Caco-2 (cell line): ENCODE results near the gene MAN1A1. TPM values are rescaled to one million over a fixed set of nuclear protein-coding genes. Genes with fewer than 3 reads are reported as not detected.

ENCODE experiments used
- BruUV-seq: library from RNA; stranded (reverse); fragments of 400-500 nt; replicated peaks from 2 replicates; lab custom pipeline; 2021; lab: Mats Ljungman, UMichigan
- CTCF ChIA-PET: fragments of 300-600 bp; sonication (Branson Sonifier 250); formaldehyde crosslinking; loops from one replicate; lab custom pipeline; 2022; ENCODE audit warnings: antibody characterized with exemption; lab: Charles Lee
- POLR2A ChIA-PET: fragments of 300-600 bp; sonication (Branson Sonifier 250); formaldehyde crosslinking; loops from one replicate; lab custom pipeline; 2022; ENCODE audit warnings: antibody characterized with exemption; lab: Charles Lee
- DNase-seq, 2 experiments: peaks; one replicate each; pipeline versions ENCODE4 v3.0.0 to v3.0.0-alpha.2; 2020 to 2022
- H3K27me3 ChIP-seq: replicated peaks from 2 replicates; pipeline ENCODE4 v1.6.0; 2011; ENCODE audit warnings: low read length; ENCODE audit not compliant: control insufficient read depth, insufficient read depth
- H3K36me3 ChIP-seq: 2 replicates; pipeline ENCODE4 v1.5.1; 2011; ENCODE audit warnings: low read length; ENCODE audit not compliant: control insufficient read depth, insufficient read depth
- H3K4me1 ChIP-seq: fragments of 250-450 bp; sonication (Bioruptor Pico); 2 replicates; pipeline ENCODE4 v1.5.1; 2020; ENCODE audit warnings: mild to moderate bottlenecking
- H3K4me3 ChIP-seq: 2 replicates; pipeline ENCODE4 v1.5.1; 2011; ENCODE audit warnings: low read depth, mild to moderate bottlenecking, control low read depth, low read length
- H3K9me3 ChIP-seq: fragments of 250-450 bp; sonication (Bioruptor Pico); 2 replicates; pipeline ENCODE4 v1.5.1; 2020; ENCODE audit warnings: mild to moderate bottlenecking, moderate library complexity
- H3K27ac Mint-ChIP-seq: one replicate; pipeline ENCODE4 v1.8.0; 2022; ENCODE audit warnings: mixed read lengths; ENCODE audit not compliant: unreplicated experiment
- H3K27me3 Mint-ChIP-seq: one replicate; pipeline ENCODE4 v1.8.0; 2022; ENCODE audit warnings: mixed read lengths; ENCODE audit not compliant: insufficient read depth, unreplicated experiment
- H3K36me3 Mint-ChIP-seq: one replicate; pipeline ENCODE4 v1.8.0; 2022; ENCODE audit warnings: mild to moderate bottlenecking, mixed read lengths; ENCODE audit not compliant: insufficient read depth, unreplicated experiment
- H3K4me1 Mint-ChIP-seq: one replicate; pipeline ENCODE4 v1.8.0; 2022; ENCODE audit warnings: low read depth, mixed read lengths; ENCODE audit not compliant: unreplicated experiment
- H3K4me3 Mint-ChIP-seq: one replicate; pipeline ENCODE4 v1.8.0; 2022; ENCODE audit warnings: mild to moderate bottlenecking, moderate library complexity, mixed read lengths; ENCODE audit not compliant: unreplicated experiment
- H3K9me3 Mint-ChIP-seq: one replicate; pipeline ENCODE4 v1.8.0; 2022; ENCODE audit warnings: mixed read lengths; ENCODE audit not compliant: unreplicated experiment
- CTCF ChIP-seq, 2 experiments: fragments of 200-600 bp in 1 of 2; IDR thresholded peaks; 1 replicate in 1 of 2; 2 replicates in 1 of 2; pipeline versions ENCODE4 v1.5.1 to v1.8.0; 2011 to 2022; ENCODE audit warnings: antibody characterized with exemption in 1 of 2, control low read depth in 1 of 2, inconsistent platforms in 1 of 2, low read depth in 1 of 2, low read length in 1 of 2, mild to moderate bottlenecking in 1 of 2, moderate library complexity in 1 of 2; ENCODE audit not compliant: insufficient read depth in 1 of 2, severe bottlenecking in 1 of 2, unreplicated experiment in 1 of 2
- intact Hi-C: fragments of 100-400 bp; cut with micrococcal nuclease; formaldehyde crosslinking; loops from one replicate; pipeline ENCODE4 v1.10.0; 2022; ENCODE audit not compliant: unreplicated experiment
- total RNA-seq: library from RNA; stranded (reverse); gene quantifications from 2 replicates; pipeline ENCODE4 v1.2.3, GENCODE V29; 2022

The MAN1A1 gene
- total RNA-seq, 1 experiment from 2014 or later: 28.7 TPM

- Mint-ChIP-seq H3K27me3 (no peaks in the 10 kb centered on the region), H3K4me1 (peaks cover 21% of the 10 kb centered on the region), H3K36me3 (no peaks in the 10 kb centered on the region), H3K4me3 (no peak overlapping the region), H3K9me3 (no peaks in the 10 kb centered on the region), H3K27ac (no peak overlapping the region)
- no peaks in the 10 kb centered on the region for H3K9me3 ChIP-seq
- BruUV-seq: no TSS peak
- H3K4me3 ChIP-seq: no peak overlapping the region
- H3K36me3 ChIP-seq: no peaks in the 10 kb centered on the region
- no peak for TF ChIP-seq CTCF (IDR thresholded peaks at IDR 0.05; ENCODE audit: insufficient read depth in 1 of 2, low read depth in 1 of 2, low read length in 1 of 2, severe bottlenecking in 1 of 2, unreplicated experiment in 1 of 2)
- no peak for DNase-seq
- no peaks in the 10 kb centered on the region for H3K4me1 ChIP-seq
- ChIA-PET POLR2A (no interaction called here), CTCF (interaction anchor here (1.3 kb wide), 2 partner anchors 8 to 9 kb away, joined by 3 to 5 read pairs; no protein-coding TSS in a partner anchor)
- intact Hi-C loops: no loop called here
- no peaks in the 10 kb centered on the region; the same call in 1 of the 2 replicates for H3K27me3 ChIP-seq
Measured at GRCh38 chr6:119137194-119138072, 212.1 kb downstream of the MAN1A1 start.

GRCh38 chr6:119134752-119135151, 214.8 kb downstream of the MAN1A1 start:
- no TSS peak for BruUV-seq

GRCh38 chr6:119133400-119133799, 216.2 kb downstream of the MAN1A1 start:
- ChIA-PET POLR2A (no interaction called here), CTCF (no interaction called here)
- BruUV-seq: no TSS peak
- Histone ChIP-seq H3K36me3 (no peaks in the 10 kb centered on the region), H3K4me1 (peaks cover 19% of the 10 kb centered on the region), H3K9me3 (no peaks in the 10 kb centered on the region), H3K27me3 (no peaks in the 10 kb centered on the region), H3K4me3 (no peak overlapping the region)
- no peak for DNase-seq
- H3K9me3 Mint-ChIP-seq: no peaks in the 10 kb centered on the region
- no peak overlapping the region for H3K4me3 Mint-ChIP-seq
- intact Hi-C loops: no loop called here
- H3K4me1 Mint-ChIP-seq: peaks cover 36% of the 10 kb centered on the region
- no peak overlapping the region for H3K27ac Mint-ChIP-seq
- TF ChIP-seq CTCF (IDR thresholded peaks at IDR 0.05; ENCODE audit: insufficient read depth in 1 of 2, low read depth in 1 of 2, low read length in 1 of 2, severe bottlenecking in 1 of 2, unreplicated experiment in 1 of 2): no peak
- H3K27me3 Mint-ChIP-seq: no peaks in the 10 kb centered on the region
- no peaks in the 10 kb centered on the region for H3K36me3 Mint-ChIP-seq

More at GRCh38 chr6:119134752-119135151, 214.8 kb downstream of the MAN1A1 start:
- Histone ChIP-seq H3K4me3 (no peak overlapping the region), H3K4me1 (peaks cover 9% of the 10 kb centered on the region), H3K9me3 (no peaks in the 10 kb centered on the region), H3K36me3 (no peaks in the 10 kb centered on the region), H3K27me3 (no peaks in the 10 kb centered on the region; the same call in 1 of the 2 replicates)
- Mint-ChIP-seq H3K36me3 (no peaks in the 10 kb centered on the region), H3K4me3 (no peak overlapping the region), H3K9me3 (no peaks in the 10 kb centered on the region), H3K27me3 (no peaks in the 10 kb centered on the region), H3K27ac (no peak overlapping the region), H3K4me1 (peaks cover 24% of the 10 kb centered on the region)
- no peak for DNase-seq
- intact Hi-C loops: no loop called here
- CTCF ChIA-PET: no interaction called here
- TF ChIP-seq CTCF (IDR thresholded peaks at IDR 0.05; ENCODE audit: insufficient read depth in 1 of 2, low read depth in 1 of 2, low read length in 1 of 2, severe bottlenecking in 1 of 2, unreplicated experiment in 1 of 2): no peak
- POLR2A ChIA-PET: no interaction called here
